Erythroblast (primary cell): Measurements from ENCODE around the gene ACER3.

ENCODE experiments used
- GATA1 ChIP-seq: IDR thresholded peaks from 2 replicates; pipeline ENCODE4 v1.6.1; 2011; ENCODE audit warnings: low read depth, mild to moderate bottlenecking, control low read depth, low read length, moderate library complexity
- POLR2A ChIP-seq: IDR thresholded peaks from 2 replicates; pipeline ENCODE4 v1.6.1; 2011; ENCODE audit warnings: mild to moderate bottlenecking, low read length

DNA sequence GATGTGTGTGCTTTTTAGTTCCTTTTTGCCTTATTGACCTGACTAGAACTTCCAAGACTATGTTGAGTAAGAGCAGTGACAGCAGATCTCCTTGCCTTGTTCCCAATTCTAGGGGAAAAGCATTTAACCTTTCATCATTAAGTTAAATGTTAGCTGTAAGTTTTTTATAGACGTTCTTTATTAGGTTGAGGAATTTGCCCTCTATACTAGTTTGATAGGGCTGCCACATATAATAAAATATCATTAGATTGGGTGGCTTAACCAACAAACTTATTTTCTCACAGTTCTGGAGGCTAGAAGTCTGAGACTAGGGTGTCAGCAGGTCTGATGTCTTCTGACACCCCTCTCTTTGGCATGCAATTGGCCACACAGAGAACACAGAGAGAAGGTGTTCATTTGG lies 140.9 kb downstream of the ACER3 start:
- TF ChIP-seq POLR2A (no peak), GATA1 (no peak)
